GM06990 (cell line): ENCODE data around the gene ULK3.
A peak's percentile ranks its signal among the peaks of the same experiment; 100 is the strongest.

Source experiments
- DNase-seq: peaks from one replicate; pipeline ENCODE4 v3.0.0-alpha.2; 2011; ENCODE audit not compliant: insufficient read length; ENCODE audit errors: extremely low read depth
- H3K27me3 ChIP-seq: replicated peaks from 2 replicates; pipeline ENCODE4 v1.6.0; 2011; ENCODE audit warnings: low read length; ENCODE audit not compliant: control insufficient read depth, insufficient read depth
- H3K36me3 ChIP-seq: 2 replicates; pipeline ENCODE4 v1.5.1; 2011; ENCODE audit warnings: low read length; ENCODE audit not compliant: control insufficient read depth, insufficient read depth
- H3K4me3 ChIP-seq: replicated peaks from 2 replicates; pipeline ENCODE4 v1.5.1; 2011; ENCODE audit warnings: low read depth, mild to moderate bottlenecking, control low read depth, low read length
- CTCF ChIP-seq: IDR thresholded peaks from 2 replicates; pipeline ENCODE4 v1.5.1; 2011; ENCODE audit warnings: low read length, control low read depth, mild to moderate bottlenecking, inconsistent platforms; ENCODE audit not compliant: insufficient read depth, poor library complexity, severe bottlenecking

ULK3 gene

GRCh38 chr15:74864296-74864695 lies 21.3 kb upstream of the ULK3 start:
- H3K36me3 ChIP-seq: peaks cover 9% of the 10 kb centered on the region
- no peaks in the 10 kb centered on the region for H3K27me3 ChIP-seq
- no peak for DNase-seq
- H3K4me3 ChIP-seq: no peak overlapping the region
- TF ChIP-seq CTCF: no peak

GRCh38 chr15:74863239-74864056 lies 20.5 kb upstream of the ULK3 start:
- Histone ChIP-seq H3K4me3 (no peak overlapping the region), H3K36me3 (peaks cover 7% of the 10 kb centered on the region), H3K27me3 (no peaks in the 10 kb centered on the region)
- no peak for DNase-seq
- TF ChIP-seq CTCF: no peak

GRCh38 chr15:74858369-74858740 lies 15.4 kb upstream of the ULK3 start:
- Histone ChIP-seq H3K4me3 (peak overlapping the region; percentile 6), H3K27me3 (no peaks in the 10 kb centered on the region), H3K36me3 (peaks cover 5% of the 10 kb centered on the region)
- no peak for TF ChIP-seq CTCF
- DNase-seq: no peak

GRCh38 chr15:74857671-74858368 lies 14.9 kb upstream of the ULK3 start:
- peak; percentile 38 for DNase-seq
- H3K4me3 ChIP-seq: peak overlapping the region; percentile 12
- TF ChIP-seq CTCF: no peak
- H3K36me3 ChIP-seq: peaks cover 11% of the 10 kb centered on the region
- H3K27me3 ChIP-seq: no peaks in the 10 kb centered on the region

GRCh38 chr15:74857082-74857655 lies 14.2 kb upstream of the ULK3 start:
- H3K27me3 ChIP-seq: no peaks in the 10 kb centered on the region
- peaks cover 17% of the 10 kb centered on the region for H3K36me3 ChIP-seq
- DNase-seq: peak; percentile 62
- TF ChIP-seq CTCF: no peak
- H3K4me3 ChIP-seq: peak overlapping the region; percentile 16; the same call in 1 of the 2 replicates
